Fibroblast of the aortic adventitia (primary cell): ENCODE results near the gene CCDC187. TPM values are rescaled to one million over a fixed set of nuclear protein-coding genes. Genes with fewer than 3 reads are reported as not detected.

ENCODE experiments used
- DNase-seq: peaks from one replicate; pipeline ENCODE4 v3.0.0-alpha.2; 2010; ENCODE audit warnings: low read depth
- H3K4me3 ChIP-seq: 2 replicates; pipeline ENCODE4 v1.5.1; 2011; ENCODE audit warnings: low read depth, mild to moderate bottlenecking, control low read depth, low read length, moderate library complexity
- total RNA-seq: library from RNA; depleted of rRNA; stranded (reverse); fragments of >200 nt; gene quantifications from 2 replicates; pipeline ENCODE4 v1.2.3, GENCODE V29; 2012; ENCODE audit warnings: low replicate concordance
- TF ChIP-seq, protein P1 (sequence below): IDR thresholded peaks from 2 replicates; pipeline ENCODE4 v1.5.1; 2011; ENCODE audit warnings: mild to moderate bottlenecking, low read length, control low read depth, inconsistent platforms; ENCODE audit not compliant: insufficient read depth

The CCDC187 gene
- total RNA-seq, 1 donor, result under 0.01 TPM

DNA sequence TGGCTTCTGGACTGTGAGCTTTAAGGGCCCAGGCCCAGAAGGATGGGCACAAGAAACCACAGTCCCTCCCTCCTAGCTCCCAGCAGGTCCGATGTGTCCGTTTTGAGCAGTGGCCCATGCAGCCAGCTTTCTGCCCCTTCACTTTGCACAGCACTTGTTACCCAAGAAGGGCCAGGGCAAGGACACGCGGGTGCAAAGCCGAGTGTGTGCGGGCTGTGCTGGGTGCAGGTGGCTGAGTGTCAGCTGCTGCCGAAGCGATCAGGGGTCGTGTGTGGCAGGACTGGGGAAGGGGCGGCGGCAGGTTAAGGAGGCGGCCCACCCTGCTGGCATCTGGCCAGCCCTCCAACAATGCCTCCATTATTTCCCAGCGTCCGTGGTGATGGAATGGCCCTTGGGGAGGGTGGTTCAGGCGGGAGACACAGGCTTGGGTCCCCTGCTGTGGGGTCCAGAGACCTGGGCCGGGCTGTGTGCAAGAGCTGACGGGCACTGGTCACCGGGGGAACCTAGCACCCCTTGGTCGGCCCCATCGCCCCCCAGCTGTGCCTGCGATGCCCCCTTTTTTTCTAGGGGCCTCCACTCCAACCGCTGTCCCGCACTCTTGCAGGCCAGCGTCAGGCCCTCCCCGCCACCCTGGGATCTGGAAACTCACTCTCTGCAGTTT lies 99.6 kb downstream of the CCDC187 start:
- no peak for DNase-seq
- TF ChIP-seq, protein P1, sequence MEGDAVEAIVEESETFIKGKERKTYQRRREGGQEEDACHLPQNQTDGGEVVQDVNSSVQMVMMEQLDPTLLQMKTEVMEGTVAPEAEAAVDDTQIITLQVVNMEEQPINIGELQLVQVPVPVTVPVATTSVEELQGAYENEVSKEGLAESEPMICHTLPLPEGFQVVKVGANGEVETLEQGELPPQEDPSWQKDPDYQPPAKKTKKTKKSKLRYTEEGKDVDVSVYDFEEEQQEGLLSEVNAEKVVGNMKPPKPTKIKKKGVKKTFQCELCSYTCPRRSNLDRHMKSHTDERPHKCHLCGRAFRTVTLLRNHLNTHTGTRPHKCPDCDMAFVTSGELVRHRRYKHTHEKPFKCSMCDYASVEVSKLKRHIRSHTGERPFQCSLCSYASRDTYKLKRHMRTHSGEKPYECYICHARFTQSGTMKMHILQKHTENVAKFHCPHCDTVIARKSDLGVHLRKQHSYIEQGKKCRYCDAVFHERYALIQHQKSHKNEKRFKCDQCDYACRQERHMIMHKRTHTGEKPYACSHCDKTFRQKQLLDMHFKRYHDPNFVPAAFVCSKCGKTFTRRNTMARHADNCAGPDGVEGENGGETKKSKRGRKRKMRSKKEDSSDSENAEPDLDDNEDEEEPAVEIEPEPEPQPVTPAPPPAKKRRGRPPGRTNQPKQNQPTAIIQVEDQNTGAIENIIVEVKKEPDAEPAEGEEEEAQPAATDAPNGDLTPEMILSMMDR, result no peak
- H3K4me3 ChIP-seq, result no peak overlapping the region

GRCh38 chr9:136203408-136204144 lies 100.3 kb downstream of the CCDC187 start:
- no peak for DNase-seq
- TF ChIP-seq, protein P1, result no peak

GRCh38 chr9:136202454-136203407 lies 101.2 kb downstream of the CCDC187 start:
- no peak overlapping the region for H3K4me3 ChIP-seq
- no peak for DNase-seq
- TF ChIP-seq, protein P1, result no peak

More at GRCh38 chr9:136203408-136204144, 100.3 kb downstream of the CCDC187 start:
- no peak overlapping the region for H3K4me3 ChIP-seq

- H3K4me3 ChIP-seq, result no peak overlapping the region
- TF ChIP-seq, protein P1, result no peak
- no peak for DNase-seq
Observed at GRCh38 chr9:136201609-136202453, 102.1 kb downstream of the CCDC187 start.

GRCh38 chr9:136201174-136201573 lies 102.7 kb downstream of the CCDC187 start:
- no peak for DNase-seq
- no peak overlapping the region for H3K4me3 ChIP-seq
- TF ChIP-seq, protein P1, result no peak

DNA sequence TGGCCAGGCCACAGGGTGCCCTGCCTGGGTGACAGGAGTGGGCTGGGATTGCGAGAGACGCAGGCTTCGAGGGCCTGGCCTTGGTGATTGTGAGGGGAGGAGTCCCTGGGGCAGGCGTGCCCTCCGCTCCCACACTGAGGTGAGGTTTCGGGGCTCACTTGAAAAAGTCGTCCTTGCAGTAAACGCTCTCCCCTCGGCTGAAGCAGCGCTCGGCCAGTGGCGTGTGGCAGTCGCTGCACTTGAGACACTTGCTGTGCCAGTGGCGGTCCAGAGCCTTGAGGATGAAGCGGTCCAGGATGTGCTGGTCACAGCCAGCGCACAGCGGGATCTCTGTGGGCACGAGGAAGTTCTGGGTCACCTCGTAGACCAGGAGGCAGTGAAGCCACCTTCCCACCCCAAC lies 103.5 kb downstream of the CCDC187 start:
- no peak for DNase-seq
- TF ChIP-seq, protein P1, result no peak
- H3K4me3 ChIP-seq, result no peak overlapping the region
